Vagina (tissue), 2 donors: ENCODE data around the gene KRT81. TPM values are rescaled to one million over a fixed set of nuclear protein-coding genes. Genes with fewer than 3 reads are reported as not detected.
A peak's percentile ranks its signal among the peaks of the same experiment; 100 is the strongest.

ENCODE experiments used
- DNase-seq, 2 donors: peaks; one replicate each; pipeline ENCODE4 v3.0.0-alpha.2; 2017; ENCODE audit errors: extremely low spot score in 2 of 2
- H3K27ac ChIP-seq: fragments of 200-600 bp; sonication (generic); one replicate; pipeline ENCODE4 v1.5.1; 2019
- H3K27me3 ChIP-seq: fragments of 200-600 bp; sonication (generic); one replicate; pipeline ENCODE4 v1.5.1; 2019
- H3K36me3 ChIP-seq, 2 donors: fragments of 200-600 bp; sonication (generic); one replicate each; pipeline ENCODE4 v1.5.1; 2017 to 2019
- H3K4me1 ChIP-seq: fragments of 200-600 bp; sonication (generic); one replicate; pipeline ENCODE4 v1.5.1; 2019
- H3K4me3 ChIP-seq, 2 donors: fragments of 200-600 bp; sonication (generic); 1 replicate in 1 of 2; 2 replicates in 1 of 2; pipeline ENCODE4 v1.5.1; 2016 to 2019
- H3K9me3 ChIP-seq: fragments of 200-600 bp; sonication (generic); one replicate; pipeline ENCODE4 v1.5.1; 2019
- POLR2A ChIP-seq, 2 donors: fragments of 450-650 bp; IDR thresholded peaks; one replicate each; pipeline ENCODE4 v1.6.1; 2017; ENCODE audit warnings: antibody characterized with exemption in 2 of 2, mild to moderate bottlenecking in 2 of 2, moderate library complexity in 2 of 2
- POLR2AphosphoS5 ChIP-seq, 2 donors: sonication (generic); formaldehyde crosslinking; IDR thresholded peaks; one replicate each; pipeline ENCODE4 v1.9.0; 2017; ENCODE audit warnings: antibody characterized with exemption in 2 of 2, mild to moderate bottlenecking in 2 of 2, low read depth in 1 of 2; ENCODE audit not compliant: insufficient read depth in 1 of 2
- intact Hi-C: fragments of 100-400 bp; cut with DNase I; formaldehyde crosslinking; loops from one replicate; pipeline ENCODE4 v1.15.1; 2023
- total RNA-seq: library from RNA; depleted of rRNA; stranded (reverse); fragments of >200 nt; gene quantifications from one replicate; pipeline ENCODE4 v1.2.3, GENCODE V29; 2016
- TF ChIP-seq, protein P1 (sequence below), 3 experiments: fragments of 450-650 bp in 2 of 3; fragments of 200-600 bp in 1 of 3; sonication (generic) in 1 of 3; IDR thresholded peaks; one replicate each; pipeline ENCODE4 v1.5.1; 2017 to 2019; ENCODE audit warnings: antibody characterized with exemption in 3 of 3, mild to moderate bottlenecking in 2 of 3, moderate library complexity in 2 of 3

KRT81 gene
- total RNA-seq, 1 donor from 2014 or later, result not detected

- H3K4me3 ChIP-seq, result no peak overlapping the region
- intact Hi-C loops, result no loop called here
- no peak for TF ChIP-seq POLR2AphosphoS5 (IDR thresholded peaks at IDR 0.05; ENCODE audit: insufficient read depth in 1 of 2, low read depth in 1 of 2)
- TF ChIP-seq POLR2A (IDR thresholded peaks at IDR 0.05), result no peak
- TF ChIP-seq, protein P1, sequence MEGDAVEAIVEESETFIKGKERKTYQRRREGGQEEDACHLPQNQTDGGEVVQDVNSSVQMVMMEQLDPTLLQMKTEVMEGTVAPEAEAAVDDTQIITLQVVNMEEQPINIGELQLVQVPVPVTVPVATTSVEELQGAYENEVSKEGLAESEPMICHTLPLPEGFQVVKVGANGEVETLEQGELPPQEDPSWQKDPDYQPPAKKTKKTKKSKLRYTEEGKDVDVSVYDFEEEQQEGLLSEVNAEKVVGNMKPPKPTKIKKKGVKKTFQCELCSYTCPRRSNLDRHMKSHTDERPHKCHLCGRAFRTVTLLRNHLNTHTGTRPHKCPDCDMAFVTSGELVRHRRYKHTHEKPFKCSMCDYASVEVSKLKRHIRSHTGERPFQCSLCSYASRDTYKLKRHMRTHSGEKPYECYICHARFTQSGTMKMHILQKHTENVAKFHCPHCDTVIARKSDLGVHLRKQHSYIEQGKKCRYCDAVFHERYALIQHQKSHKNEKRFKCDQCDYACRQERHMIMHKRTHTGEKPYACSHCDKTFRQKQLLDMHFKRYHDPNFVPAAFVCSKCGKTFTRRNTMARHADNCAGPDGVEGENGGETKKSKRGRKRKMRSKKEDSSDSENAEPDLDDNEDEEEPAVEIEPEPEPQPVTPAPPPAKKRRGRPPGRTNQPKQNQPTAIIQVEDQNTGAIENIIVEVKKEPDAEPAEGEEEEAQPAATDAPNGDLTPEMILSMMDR (IDR thresholded peaks at IDR 0.05), result no peak
- no peaks in the 10 kb centered on the region for H3K9me3 ChIP-seq
- DNase-seq, result no peak
- peaks cover 33% of the 10 kb centered on the region for H3K4me1 ChIP-seq
- no peaks in the 10 kb centered on the region for H3K27me3 ChIP-seq
- H3K36me3 ChIP-seq, result no peaks in the 10 kb centered on the region
- H3K27ac ChIP-seq, result no peak overlapping the region
Observed at GRCh38 chr12:52246720-52247621, 44.4 kb downstream of the KRT81 start.

GRCh38 chr12:52245962-52246569, 45.3 kb downstream of the KRT81 start:
- DNase-seq, result no peak
- H3K9me3 ChIP-seq, result no peaks in the 10 kb centered on the region
- no peak overlapping the region for H3K27ac ChIP-seq
- no peaks in the 10 kb centered on the region for H3K36me3 ChIP-seq
- peaks cover 33% of the 10 kb centered on the region for H3K4me1 ChIP-seq
- no peak for TF ChIP-seq POLR2AphosphoS5 (IDR thresholded peaks at IDR 0.05; ENCODE audit: insufficient read depth in 1 of 2, low read depth in 1 of 2)
- TF ChIP-seq POLR2A (IDR thresholded peaks at IDR 0.05), result no peak
- TF ChIP-seq, protein P1 (IDR thresholded peaks at IDR 0.05), result no peak
- intact Hi-C loops, result no loop called here
- no peak overlapping the region for H3K4me3 ChIP-seq
- no peaks in the 10 kb centered on the region for H3K27me3 ChIP-seq

DNA sequence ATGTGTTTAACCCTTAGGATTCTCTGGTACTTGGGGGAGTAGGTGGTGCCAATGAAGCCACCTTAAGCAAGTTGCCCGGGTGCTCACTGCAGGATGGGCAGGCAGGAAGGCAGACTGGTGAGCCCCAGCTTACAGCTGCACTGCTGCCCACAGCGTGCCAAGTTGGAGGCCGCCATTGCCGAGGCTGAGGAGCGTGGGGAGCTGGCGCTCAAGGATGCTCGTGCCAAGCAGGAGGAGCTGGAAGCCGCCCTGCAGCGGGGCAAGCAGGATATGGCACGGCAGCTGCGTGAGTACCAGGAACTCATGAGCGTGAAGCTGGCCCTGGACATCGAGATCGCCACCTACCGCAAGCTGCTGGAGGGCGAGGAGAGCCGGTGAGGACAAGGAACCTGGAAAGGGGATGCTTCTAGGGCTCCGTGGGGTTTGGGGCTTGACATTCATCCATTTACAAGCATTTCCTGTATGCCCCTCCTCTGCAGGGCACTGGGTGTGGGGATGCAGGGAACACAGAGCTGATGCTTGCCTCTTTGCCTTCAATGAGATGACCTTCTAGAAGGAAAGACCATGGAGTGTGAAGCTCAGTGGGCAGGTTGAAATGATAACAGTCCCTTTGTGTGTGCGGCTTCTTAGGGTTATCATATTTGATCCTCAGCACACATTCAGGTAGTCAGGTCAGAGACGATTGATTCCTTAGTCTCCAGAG, 45.9 kb downstream of the KRT81 start:
- H3K27ac ChIP-seq, result no peak overlapping the region
- intact Hi-C loops, result no loop called here
- no peaks in the 10 kb centered on the region for H3K36me3 ChIP-seq
- H3K9me3 ChIP-seq, result no peaks in the 10 kb centered on the region
- TF ChIP-seq POLR2AphosphoS5 (IDR thresholded peaks at IDR 0.05; ENCODE audit: insufficient read depth in 1 of 2, low read depth in 1 of 2), result no peak
- TF ChIP-seq, protein P1 (IDR thresholded peaks at IDR 0.05), result no peak
- no peak for TF ChIP-seq POLR2A (IDR thresholded peaks at IDR 0.05)
- no peak for DNase-seq
- peaks cover 33% of the 10 kb centered on the region for H3K4me1 ChIP-seq
- H3K27me3 ChIP-seq, result no peaks in the 10 kb centered on the region
- H3K4me3 ChIP-seq, result no peak overlapping the region

DNA sequence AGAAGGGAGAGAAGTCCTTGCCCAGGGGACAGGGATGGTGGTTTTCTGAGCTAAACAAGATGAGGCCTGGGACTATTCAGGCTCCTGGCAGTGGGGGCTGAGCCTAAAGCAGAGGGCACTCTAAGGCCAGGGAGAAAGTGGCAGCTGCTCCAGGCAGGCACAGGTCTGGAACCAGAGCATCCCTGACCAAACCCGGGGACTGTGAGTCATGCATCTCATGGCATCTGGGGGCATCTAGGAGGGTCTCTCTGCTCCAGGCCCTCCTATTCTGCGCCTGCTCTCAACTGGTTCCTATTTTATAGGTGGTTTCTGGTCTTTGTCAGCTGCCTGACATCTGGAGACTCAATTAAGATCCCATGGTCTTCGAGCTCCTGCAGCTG, 46.7 kb downstream of the KRT81 start:
- TF ChIP-seq POLR2A (IDR thresholded peaks at IDR 0.05), result no peak
- Histone ChIP-seq H3K27ac (peak overlapping the region; percentile 72), H3K27me3 (no peaks in the 10 kb centered on the region), H3K4me1 (peaks cover 33% of the 10 kb centered on the region), H3K36me3 (no peaks in the 10 kb centered on the region), H3K9me3 (no peaks in the 10 kb centered on the region), H3K4me3 (no peak overlapping the region)
- intact Hi-C loops, result no loop called here
- DNase-seq, result no peak

GRCh38 chr12:52243856-52244614, 47.3 kb downstream of the KRT81 start:
- no peaks in the 10 kb centered on the region for H3K9me3 ChIP-seq
- peak overlapping the region; percentile 72 for H3K27ac ChIP-seq
- DNase-seq, result no peak
- TF ChIP-seq POLR2A (IDR thresholded peaks at IDR 0.05) (no peak), POLR2AphosphoS5 (IDR thresholded peaks at IDR 0.05; ENCODE audit: insufficient read depth in 1 of 2, low read depth in 1 of 2) (peak; percentile 38 to 60)
- H3K4me3 ChIP-seq, result no peak overlapping the region
- no peaks in the 10 kb centered on the region for H3K36me3 ChIP-seq
- intact Hi-C loops, result no loop called here
- peaks cover 29% of the 10 kb centered on the region for H3K4me1 ChIP-seq
- no peaks in the 10 kb centered on the region for H3K27me3 ChIP-seq
